Occipital lobe (tissue), 3 donors: ENCODE data around the gene NRL. TPM values are rescaled to one million over a fixed set of nuclear protein-coding genes. Genes with fewer than 3 reads are reported as not detected.
"Not testable (repeated sequence)": the region's sequence is repeated elsewhere in the genome, so short reads cannot be mapped to it uniquely, and the experiment has no call there.

Experiments used
- DNase-seq: peaks from one replicate; lab custom pipeline; 2025; lab: John Stamatoyannopoulos, UW
- small RNA-seq: library from RNA; depleted of rRNA; stranded (forward); fragments of <200 nt; gene quantifications from one replicate; pipeline ENCODE3, GENCODE V24; 2014
- total RNA-seq: library from RNA; depleted of rRNA; stranded (reverse); fragments of >200 nt; gene quantifications from one replicate; pipeline ENCODE4 v1.2.3, GENCODE V29; 2014

The NRL gene
- total RNA-seq, 1 donor from 2014 or later = 0.94 TPM

DNA sequence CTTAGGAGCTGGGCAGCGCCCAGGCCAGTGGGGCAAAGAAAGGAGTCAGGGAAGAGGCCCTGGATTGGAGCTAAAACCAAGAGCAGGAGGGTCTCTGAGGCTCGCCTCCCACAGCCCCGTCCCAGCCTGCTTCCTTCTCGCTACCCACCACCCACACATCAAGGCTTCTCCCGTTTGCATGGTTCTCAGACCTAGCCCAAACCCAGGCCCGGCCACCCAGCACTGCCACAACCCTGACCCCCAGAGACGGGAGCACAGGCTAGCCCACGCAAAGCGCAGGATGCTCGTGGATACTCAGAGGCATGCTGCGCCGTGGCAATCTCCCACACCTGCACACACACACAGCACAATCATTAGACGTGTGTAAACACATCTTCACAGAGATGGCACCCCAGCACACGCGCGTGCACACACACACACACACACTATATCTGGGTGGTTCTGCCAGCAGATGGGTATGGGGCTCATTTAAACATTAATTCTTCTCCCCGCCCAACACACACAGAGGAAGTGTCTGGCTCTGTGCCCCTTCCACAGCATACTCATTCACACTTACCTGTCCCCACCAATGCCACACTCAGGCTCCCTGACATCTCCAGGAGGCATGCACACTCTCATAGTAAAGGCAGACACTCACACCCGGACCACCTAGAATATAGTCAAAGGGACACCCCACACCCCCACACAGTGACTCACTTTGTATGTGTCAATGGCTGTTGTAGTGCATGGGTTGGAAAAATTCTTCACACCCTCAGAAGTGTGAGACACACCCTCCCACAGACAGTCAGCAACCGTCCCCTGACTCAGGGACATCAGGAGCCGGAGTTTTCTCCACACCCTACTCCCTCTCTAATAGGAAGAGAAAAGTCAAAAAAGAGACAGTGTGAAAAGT lies 61.8 kb downstream of the NRL start:
- peak; percentile 31 for DNase-seq

DNA sequence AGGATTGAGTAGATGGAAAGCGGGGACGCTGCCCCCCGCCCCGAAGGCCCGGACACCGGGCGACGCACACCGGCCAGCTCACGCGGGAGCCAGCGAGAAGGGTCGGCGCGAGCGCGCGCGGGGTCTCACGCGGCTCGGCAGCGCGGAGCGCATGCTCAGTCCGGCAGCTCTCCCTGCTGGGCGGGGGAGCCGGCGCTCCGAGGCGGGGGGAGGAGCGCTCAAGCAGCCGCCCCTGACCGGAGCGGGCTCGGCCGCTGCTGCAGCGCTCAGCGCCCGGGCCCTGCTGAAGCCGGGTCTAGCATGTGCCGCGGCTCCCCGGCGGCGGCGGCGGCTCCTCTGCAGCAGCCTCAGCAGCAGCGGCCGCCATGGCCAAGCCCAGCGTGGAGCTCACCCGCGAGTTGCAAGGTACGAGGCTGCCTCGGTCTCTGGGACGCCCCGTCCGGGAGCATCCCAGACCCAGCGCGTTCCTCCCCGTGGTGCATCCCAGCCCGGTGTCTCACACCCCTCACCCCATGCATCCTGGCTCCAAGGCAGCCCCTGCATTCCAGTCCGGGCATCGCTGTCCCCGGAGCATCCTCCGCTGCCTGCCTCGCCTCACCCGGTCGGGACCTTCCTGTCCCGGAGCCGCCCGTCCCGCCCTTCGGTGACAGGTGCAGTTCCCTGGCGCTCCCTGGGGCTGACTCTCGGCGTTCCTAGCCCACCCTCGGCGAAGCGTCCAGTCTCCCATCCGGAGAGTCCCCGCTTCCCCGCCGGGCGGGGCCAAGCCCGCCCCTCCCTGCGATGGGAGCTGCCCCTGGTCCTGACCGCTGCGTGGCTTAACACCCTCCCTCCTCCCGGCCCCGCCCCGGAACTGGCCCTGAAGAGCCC lies 62.7 kb downstream of the NRL start, which contains the start of gene CARMIL3:
Gene CARMIL3 (plus strand): TSS at position 221 of the 867 bp plus-strand sequence. CDS start 145 bp downstream, at position 366.
- DNase-seq = peak; percentile 25

DNA sequence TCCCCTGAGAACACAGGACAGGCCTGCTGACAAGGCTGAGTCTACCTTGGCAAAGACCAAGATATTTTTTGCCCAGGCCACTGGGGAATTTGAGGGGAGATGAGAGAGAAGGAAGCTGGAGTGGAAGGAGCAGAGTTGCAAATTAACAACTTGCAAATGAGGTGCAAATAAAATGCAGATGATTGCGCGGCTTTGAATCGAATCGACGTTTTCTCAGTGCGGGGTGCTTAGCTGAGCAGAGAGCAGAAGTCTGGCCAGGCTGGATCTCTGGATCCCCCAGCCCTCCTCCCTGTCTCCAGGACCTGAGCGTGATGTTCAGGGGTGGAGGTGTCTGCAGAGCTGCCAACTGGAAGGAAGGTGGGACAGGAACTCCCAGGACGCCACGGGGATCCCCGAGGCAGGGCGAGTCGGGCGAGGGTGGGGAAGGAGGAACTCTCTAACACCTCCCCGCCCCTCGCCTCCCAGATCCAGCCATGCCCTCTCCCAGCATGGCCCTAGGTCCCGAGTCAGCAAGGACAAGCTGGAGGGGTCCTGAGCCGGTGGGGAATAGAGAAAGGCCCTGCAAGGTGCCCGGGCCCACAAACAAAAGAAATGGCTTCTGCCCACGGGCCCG lies 63.5 kb downstream of the NRL start:
- DNase-seq = peak; percentile 10

DNA sequence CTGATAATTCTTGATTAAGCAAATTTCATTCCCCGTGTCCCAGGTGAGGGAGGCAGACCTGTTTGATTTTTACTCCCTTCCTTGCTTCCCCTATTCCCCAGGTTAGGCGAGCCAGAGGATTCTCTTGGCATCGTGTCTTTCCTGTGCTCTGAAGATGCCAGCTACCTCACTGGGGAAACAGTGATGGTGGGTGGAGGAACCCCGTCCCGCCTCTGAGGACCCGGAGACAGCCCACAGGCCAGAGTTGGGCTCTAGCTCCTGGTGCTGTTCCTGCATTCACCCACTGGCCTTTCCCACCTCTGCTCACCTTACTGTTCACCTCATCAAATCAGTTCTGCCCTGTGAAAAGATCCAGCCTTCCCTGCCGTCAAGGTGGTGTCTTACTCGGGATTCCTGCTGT lies 64.0 kb downstream of the NRL start:
- not testable (repeated sequence) for DNase-seq

DNA sequence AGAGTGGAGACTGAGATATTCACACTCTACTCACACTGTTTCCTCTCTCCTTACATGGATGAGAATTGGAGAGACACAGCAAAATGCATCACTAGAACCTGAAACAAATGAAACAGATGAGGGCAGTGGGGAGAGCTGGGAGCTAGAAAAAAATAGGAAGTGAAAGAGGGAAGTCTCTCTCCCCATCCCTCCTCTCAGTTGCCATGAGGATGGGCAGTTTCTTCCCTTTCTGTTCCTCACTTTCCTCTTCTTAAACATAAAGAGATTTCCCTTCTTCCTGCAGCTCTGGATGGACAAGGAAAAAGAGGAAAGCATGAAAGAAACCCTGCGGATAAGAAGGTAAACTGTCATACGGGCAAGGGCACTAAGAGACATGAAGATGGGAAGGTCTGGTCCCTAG lies 65.7 kb downstream of the NRL start:
- not testable (repeated sequence) for DNase-seq

DNA sequence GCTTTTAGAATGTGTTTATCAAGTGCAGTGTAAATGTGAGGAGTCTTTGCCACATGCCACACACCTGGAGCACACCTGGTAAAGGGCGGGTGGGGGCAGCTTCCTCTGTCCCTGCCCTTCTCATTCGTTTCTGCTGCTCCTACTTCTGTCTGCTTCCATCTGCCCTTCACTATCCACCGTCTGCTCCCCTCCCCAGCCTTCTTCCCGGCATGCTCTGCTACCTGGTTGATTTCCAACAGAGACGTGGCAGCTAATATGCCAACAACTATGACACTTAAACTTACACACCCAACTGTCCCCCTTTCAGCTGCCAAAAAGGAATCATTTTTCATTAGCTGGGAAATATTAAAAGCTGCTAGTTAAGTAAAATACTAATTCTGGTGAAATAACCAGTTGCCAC lies 72.0 kb downstream of the NRL start:
- DNase-seq = no peak

DNA sequence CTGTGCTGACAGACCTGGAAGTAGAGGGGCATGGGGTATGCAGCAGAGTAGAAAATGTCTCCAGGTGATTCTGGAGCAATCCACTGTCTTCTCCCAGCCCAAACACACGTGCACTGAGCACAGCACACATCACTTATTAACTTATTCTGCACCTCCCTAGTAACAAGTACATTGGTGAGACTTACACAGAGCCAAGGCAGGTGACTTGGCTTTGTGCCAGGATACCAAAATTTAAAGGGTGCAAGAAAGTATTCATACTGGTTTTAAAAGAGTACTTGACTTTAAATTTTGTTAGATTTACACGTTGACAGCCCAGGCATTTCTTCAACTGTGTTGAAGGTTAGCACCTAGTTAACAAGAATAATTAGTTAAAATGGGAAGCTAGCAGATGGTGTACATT lies 74.1 kb downstream of the NRL start:
- DNase-seq = no peak

DNA sequence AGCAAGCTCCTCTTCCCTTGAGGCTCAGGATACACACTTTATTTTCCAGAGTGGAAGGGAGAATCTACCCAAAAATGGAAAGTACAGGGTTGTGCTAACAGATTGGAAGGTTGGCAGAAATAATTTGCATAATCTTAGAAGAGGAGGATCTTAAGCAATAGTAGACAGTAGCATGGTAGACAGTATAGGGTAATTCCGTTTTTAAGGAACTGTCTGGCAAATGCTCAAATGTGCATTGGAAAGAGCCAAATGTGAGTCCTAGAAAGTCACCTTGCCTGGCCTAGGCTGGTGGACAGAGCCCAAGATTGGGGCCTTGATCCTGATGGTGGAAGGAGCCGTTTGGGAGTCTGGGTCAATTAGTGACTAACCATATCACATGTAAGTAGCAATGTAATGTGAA lies 76.1 kb downstream of the NRL start:
- no peak for DNase-seq

DNA sequence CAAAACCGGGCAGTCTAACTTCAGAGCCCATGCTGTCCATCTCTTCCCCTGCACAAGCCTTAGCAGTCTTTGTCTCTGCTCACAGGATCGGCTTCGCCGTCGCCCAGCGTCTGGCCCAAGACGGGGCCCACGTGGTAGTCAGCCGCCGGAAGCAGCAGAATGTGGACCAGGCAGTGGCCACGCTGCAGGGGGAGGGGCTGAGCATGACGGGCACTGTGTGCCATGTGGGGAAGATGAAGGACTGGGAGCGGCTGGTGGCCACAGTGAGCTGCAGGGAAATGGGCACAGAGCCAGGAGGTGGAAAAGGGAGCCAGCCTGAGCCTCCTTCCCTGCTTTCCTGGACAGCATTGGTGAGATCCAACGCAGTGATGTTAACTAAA lies 77.1 kb downstream of the NRL start:
- DNase-seq = no peak

DNA sequence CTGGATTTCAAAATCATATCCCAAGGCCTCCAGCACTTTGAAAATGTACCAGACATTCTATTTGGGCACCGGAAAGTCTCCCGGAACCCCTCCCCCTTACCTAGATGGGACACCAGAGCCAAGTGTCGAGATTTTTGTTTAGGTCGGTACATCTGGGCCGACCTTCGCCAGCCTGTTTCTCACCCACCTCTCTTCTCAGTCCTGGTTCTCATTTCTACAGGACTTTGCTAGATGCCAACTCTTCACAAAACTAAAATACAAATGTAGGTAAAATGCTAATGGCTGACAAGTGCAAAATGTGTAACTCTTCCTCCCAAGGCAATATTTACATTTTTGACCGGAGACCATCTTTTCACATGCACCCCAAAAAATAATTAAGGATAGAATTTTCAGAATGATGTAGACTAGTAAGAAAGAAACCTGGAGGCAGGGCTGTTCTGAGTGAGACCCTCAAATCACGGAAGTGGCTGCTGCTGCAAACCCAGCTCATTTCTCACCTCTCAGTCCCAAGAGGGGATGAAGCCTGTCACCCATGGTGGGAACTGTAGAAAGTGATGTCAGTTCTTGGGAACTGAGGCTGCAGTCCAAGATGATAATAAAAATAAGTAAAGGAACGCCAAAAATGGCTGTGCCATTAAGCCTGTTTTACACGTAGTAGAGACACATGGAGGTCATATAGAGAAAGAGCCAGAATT lies 77.6 kb downstream of the NRL start:
- not testable (repeated sequence) for DNase-seq

DNA sequence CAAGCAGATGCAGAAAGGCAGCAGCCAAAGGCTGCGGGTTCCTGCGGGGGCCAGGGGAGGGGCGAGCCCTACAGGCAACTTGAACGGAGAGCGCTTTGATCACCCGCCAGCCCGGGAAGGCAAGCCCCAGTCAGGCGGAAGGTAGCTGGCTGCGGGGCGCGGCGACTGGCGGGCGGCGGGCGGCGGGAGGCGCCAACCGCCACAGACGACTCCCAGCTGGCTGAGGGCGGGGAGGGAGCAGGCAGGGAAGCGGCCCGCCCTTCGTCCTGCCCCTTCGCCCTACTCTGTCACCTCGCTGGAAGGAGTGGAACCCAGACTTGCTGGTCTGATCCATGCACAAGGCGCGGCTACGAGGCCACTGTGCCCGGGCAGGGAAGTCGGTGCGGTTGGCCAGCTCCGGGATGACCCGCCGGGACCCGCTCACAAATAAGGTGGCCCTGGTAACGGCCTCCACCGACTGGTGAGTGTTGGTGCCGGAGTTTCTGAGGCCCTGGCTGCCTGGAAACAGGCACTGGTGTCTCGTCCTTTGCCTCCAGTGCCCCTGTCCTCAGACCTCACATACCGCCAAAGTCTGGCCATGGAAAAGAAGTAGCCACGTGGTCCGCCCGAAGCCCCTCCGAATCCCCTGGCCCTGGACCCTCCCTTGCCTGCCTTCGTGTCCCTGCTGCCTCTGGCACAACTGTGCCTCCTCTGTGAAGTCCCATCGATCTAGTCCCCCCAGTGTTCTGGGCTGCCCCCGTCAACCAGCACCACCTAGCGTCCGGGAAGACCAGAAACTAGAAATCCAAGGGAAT lies 78.4 kb downstream of the NRL start:
- DNase-seq = peak; percentile 62

DNA sequence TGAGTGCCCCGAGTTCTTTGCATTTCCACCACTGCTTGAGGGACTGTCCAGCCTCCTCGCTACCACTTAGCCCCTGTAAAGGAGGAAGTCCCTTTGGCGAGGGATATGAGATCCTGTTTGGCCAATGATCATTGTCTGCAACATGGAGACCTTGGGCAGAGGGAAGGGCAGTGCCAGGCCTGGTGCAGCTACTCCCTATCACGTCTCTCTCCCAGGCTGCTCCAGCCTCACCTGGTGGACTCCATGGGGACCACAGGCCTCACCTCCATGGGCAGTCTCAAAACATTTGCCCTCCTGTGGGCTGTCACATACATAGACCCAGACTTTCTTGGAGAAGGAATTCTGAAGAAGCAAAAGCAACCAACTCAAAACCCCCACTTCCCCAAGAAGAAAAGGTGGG lies 79.0 kb downstream of the NRL start:
- not testable (repeated sequence) for DNase-seq

DNA sequence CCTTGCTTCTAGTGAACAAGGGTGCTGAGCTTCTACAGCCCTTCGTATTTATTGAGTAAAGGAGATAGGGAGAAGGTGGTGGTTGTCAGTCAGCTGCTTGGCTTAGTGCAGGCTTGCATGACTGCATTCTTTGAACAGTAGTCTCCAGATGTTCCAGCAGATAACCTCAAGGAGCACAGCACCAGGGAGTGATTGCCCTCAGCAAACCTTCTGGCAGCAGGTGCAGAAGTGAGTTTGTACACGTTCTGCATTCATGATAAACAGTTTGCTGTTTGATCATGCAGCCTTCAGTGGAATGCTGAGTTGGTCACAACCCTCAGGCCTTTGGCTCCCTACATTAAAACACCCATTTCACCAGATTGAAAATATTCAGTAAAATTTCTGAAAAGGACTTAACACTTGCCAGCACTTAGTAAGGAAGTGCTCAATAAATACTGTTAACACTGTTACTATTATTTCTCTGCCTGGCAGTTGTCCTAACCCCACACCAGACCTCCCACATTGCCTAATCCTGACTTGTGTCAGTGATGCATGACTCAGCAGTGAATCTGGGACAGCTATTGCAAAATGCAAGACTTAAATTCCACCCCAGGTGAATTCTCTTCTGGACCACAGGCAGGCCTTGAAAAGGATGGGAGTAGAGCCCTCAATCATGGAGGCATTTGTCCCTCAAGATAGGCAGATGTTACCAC lies 81.9 kb downstream of the NRL start:
- DNase-seq = peak; percentile 11

DNA sequence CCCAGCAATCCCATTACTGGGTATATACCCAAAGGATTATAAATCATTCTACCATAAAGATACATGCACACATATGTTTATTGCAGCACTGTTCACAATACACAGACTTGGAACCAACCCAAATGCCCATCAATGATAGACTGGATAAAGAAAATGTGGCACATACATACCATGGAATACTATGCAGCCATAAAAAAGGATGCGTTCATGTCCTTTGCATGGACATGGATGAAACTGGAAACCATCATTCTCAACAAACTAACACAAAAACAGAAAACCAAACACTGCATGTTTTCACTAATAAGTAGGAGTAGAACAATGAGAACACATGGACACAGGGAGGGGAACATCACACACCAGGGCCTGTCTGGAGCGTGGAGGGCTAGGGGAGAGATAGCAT lies 83.4 kb downstream of the NRL start:
- not testable (repeated sequence) for DNase-seq

DNA sequence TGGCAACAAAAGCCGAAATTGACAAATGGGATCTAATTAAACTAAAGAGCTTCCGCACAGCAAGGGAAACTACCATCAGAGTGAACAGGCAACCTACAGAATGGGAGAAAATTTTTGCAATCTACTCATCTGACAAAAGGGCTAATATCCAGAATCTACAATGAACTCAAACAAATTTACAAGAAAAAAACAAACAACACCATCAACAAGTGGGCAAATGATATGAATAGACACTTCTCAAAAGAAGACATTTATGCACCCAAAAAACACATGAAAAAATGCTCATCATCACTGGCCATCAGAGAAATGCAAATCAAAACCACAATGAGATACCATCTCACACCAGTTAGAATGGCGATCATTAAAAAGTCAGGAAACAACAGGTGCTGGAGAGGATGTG lies 85.1 kb downstream of the NRL start:
- DNase-seq = not testable (repeated sequence)

Small RNA genes lying within 50 kb of the gene (small RNA-seq; reads per million reads assigned to genes)
- gene RNA5SP383 = not detected

Other genes with a start within 250 kb of the NRL start
- 4.4 TPM for gene DHRS4, start 161.2 kb downstream of the NRL start, total RNA-seq
- 1.9 TPM for gene DHRS4L2, start 126.0 kb downstream of the NRL start, total RNA-seq
- gene CARMIL3, start 62.9 kb downstream of the NRL start, total RNA-seq = 24.2 TPM
- 10.8 TPM for gene CPNE6, start 43.4 kb downstream of the NRL start, total RNA-seq
- 1.1 TPM for gene PCK2, start 20.6 kb downstream of the NRL start, total RNA-seq
- 60.0 TPM for gene DCAF11, start 172 bp downstream of the NRL start, total RNA-seq
- gene FITM1, start 15.7 kb upstream of the NRL start, total RNA-seq = not detected
- gene PSME1, start 21.2 kb upstream of the NRL start, total RNA-seq = 24.5 TPM
- gene EMC9, start 26.6 kb upstream of the NRL start, total RNA-seq = 9.5 TPM
- 26.0 TPM for gene PSME2, start 31.7 kb upstream of the NRL start, total RNA-seq
- gene RNF31, start 32.5 kb upstream of the NRL start, total RNA-seq = 20.4 TPM
- gene IRF9, start 46.3 kb upstream of the NRL start, total RNA-seq = 20.7 TPM
- gene REC8, start 57.1 kb upstream of the NRL start, total RNA-seq = 20.4 TPM
- gene IPO4, start 73.9 kb upstream of the NRL start, total RNA-seq = 11.7 TPM
- 20.6 TPM for gene TM9SF1, start 80.5 kb upstream of the NRL start, total RNA-seq
- gene TSSK4, start 90.7 kb upstream of the NRL start, total RNA-seq = not detected
- 41.5 TPM for gene CHMP4A, start 98.5 kb upstream of the NRL start, total RNA-seq
- 15.6 TPM for gene MDP1, start 101.1 kb upstream of the NRL start, total RNA-seq
- 51.3 TPM for gene NEDD8, start 117.4 kb upstream of the NRL start, total RNA-seq
- gene GMPR2, start 118.0 kb upstream of the NRL start, total RNA-seq = 38.8 TPM
- gene TINF2, start 127.7 kb upstream of the NRL start, total RNA-seq = 45.1 TPM
- gene TGM1, start 148.2 kb upstream of the NRL start, total RNA-seq = 0.94 TPM
- gene RABGGTA, start 156.6 kb upstream of the NRL start, total RNA-seq = 19.5 TPM
- gene DHRS1, start 184.8 kb upstream of the NRL start, total RNA-seq = 4.1 TPM
- gene NOP9, start 184.9 kb upstream of the NRL start, total RNA-seq = 23.7 TPM
- gene CIDEB, start 193.0 kb upstream of the NRL start, total RNA-seq = 3.4 TPM
- gene LTB4R2, start 195.2 kb upstream of the NRL start, total RNA-seq = 1.4 TPM
- gene LTB4R, start 196.6 kb upstream of the NRL start, total RNA-seq = 1.6 TPM
- gene ADCY4, start 220.1 kb upstream of the NRL start, total RNA-seq = 1.4 TPM
- 0.47 TPM for gene RIPK3, start 225.0 kb upstream of the NRL start, total RNA-seq